HL-60 (cell line): Measurements from ENCODE around the gene WDR6.

ENCODE experiments used
- DNase-seq, 2 experiments: peaks; one replicate each; pipeline ENCODE4 v3.0.0-alpha.2; 2010 to 2020; ENCODE audit warnings: low read depth in 1 of 2, low spot score in 1 of 2
- H3K27ac ChIP-seq: fragments of 250-450 bp; sonication (Bioruptor Pico); replicated peaks from 2 replicates; pipeline ENCODE4 v1.5.1; 2020; ENCODE audit warnings: mild to moderate bottlenecking, moderate library complexity
- H3K27me3 ChIP-seq: fragments of 250-450 bp; sonication (Bioruptor Pico); 2 replicates; pipeline ENCODE4 v1.5.1; 2021; ENCODE audit warnings: mild to moderate bottlenecking, moderate library complexity; ENCODE audit not compliant: insufficient read depth, poor library complexity, severe bottlenecking
- H3K4me3 ChIP-seq: replicated peaks from 2 replicates; pipeline ENCODE4 v1.5.1; 2011; ENCODE audit warnings: mild to moderate bottlenecking, control low read depth, low read length; ENCODE audit not compliant: insufficient read depth
- GABPA ChIP-seq: IDR thresholded peaks from 2 replicates; pipeline ENCODE4 v1.6.1; 2012; ENCODE audit warnings: low read depth
- POLR2AphosphoS5 ChIP-seq: IDR thresholded peaks from 2 replicates; pipeline ENCODE4 v1.6.1; 2012; ENCODE audit warnings: low read depth
- SPI1 ChIP-seq: IDR thresholded peaks from 2 replicates; pipeline ENCODE4 v1.6.1; 2012; ENCODE audit warnings: low read depth, mild to moderate bottlenecking, borderline replicate concordance
- TF ChIP-seq, protein P1 (sequence below): IDR thresholded peaks from one replicate; pipeline ENCODE4 v1.5.1; 2011; ENCODE audit warnings: low read length, control low read depth, inconsistent platforms; ENCODE audit not compliant: insufficient read depth
- TF ChIP-seq, protein P2 (sequence below): IDR thresholded peaks from 2 replicates; pipeline ENCODE4 v1.6.1; 2012; ENCODE audit warnings: low read depth; ENCODE audit not compliant: insufficient replicate concordance

WDR6 gene

DNA sequence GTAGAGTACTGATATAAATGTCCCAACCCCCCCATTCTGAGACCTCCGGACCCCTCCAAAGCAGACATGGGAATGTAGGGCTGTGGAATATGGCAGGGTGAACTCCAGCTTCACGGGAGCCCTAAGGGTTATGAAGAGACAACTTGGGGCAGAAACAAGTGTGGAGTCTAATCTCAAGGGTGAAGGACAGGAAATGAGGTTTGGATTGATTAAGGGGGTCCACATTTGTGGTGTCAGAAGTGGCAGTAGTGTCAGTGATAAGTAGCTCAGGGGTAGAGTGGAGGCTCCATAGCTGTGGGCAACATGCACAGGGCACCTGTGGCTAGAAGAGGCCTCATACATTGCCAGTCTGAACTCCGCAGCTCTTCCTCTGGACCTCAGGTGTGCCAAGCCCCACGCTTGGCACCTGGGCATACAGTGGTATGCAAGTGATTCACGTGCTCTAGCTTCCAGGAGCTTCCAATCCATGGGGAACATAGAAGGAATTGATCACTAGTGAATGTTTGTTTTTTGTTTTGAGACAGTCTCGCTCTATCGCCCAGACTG, 21.3 kb upstream of the WDR6 start:
- TF ChIP-seq POLR2AphosphoS5 (no peak), GABPA (no peak), SPI1 (no peak)
- TF ChIP-seq, protein P1, sequence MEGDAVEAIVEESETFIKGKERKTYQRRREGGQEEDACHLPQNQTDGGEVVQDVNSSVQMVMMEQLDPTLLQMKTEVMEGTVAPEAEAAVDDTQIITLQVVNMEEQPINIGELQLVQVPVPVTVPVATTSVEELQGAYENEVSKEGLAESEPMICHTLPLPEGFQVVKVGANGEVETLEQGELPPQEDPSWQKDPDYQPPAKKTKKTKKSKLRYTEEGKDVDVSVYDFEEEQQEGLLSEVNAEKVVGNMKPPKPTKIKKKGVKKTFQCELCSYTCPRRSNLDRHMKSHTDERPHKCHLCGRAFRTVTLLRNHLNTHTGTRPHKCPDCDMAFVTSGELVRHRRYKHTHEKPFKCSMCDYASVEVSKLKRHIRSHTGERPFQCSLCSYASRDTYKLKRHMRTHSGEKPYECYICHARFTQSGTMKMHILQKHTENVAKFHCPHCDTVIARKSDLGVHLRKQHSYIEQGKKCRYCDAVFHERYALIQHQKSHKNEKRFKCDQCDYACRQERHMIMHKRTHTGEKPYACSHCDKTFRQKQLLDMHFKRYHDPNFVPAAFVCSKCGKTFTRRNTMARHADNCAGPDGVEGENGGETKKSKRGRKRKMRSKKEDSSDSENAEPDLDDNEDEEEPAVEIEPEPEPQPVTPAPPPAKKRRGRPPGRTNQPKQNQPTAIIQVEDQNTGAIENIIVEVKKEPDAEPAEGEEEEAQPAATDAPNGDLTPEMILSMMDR, result no peak
- TF ChIP-seq, protein P2, sequence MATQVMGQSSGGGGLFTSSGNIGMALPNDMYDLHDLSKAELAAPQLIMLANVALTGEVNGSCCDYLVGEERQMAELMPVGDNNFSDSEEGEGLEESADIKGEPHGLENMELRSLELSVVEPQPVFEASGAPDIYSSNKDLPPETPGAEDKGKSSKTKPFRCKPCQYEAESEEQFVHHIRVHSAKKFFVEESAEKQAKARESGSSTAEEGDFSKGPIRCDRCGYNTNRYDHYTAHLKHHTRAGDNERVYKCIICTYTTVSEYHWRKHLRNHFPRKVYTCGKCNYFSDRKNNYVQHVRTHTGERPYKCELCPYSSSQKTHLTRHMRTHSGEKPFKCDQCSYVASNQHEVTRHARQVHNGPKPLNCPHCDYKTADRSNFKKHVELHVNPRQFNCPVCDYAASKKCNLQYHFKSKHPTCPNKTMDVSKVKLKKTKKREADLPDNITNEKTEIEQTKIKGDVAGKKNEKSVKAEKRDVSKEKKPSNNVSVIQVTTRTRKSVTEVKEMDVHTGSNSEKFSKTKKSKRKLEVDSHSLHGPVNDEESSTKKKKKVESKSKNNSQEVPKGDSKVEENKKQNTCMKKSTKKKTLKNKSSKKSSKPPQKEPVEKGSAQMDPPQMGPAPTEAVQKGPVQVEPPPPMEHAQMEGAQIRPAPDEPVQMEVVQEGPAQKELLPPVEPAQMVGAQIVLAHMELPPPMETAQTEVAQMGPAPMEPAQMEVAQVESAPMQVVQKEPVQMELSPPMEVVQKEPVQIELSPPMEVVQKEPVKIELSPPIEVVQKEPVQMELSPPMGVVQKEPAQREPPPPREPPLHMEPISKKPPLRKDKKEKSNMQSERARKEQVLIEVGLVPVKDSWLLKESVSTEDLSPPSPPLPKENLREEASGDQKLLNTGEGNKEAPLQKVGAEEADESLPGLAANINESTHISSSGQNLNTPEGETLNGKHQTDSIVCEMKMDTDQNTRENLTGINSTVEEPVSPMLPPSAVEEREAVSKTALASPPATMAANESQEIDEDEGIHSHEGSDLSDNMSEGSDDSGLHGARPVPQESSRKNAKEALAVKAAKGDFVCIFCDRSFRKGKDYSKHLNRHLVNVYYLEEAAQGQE, result no peak
- DNase-seq, result no peak
- Histone ChIP-seq H3K4me3 (no peak overlapping the region), H3K27ac (no peak overlapping the region), H3K27me3 (no peaks in the 10 kb centered on the region)

DNA sequence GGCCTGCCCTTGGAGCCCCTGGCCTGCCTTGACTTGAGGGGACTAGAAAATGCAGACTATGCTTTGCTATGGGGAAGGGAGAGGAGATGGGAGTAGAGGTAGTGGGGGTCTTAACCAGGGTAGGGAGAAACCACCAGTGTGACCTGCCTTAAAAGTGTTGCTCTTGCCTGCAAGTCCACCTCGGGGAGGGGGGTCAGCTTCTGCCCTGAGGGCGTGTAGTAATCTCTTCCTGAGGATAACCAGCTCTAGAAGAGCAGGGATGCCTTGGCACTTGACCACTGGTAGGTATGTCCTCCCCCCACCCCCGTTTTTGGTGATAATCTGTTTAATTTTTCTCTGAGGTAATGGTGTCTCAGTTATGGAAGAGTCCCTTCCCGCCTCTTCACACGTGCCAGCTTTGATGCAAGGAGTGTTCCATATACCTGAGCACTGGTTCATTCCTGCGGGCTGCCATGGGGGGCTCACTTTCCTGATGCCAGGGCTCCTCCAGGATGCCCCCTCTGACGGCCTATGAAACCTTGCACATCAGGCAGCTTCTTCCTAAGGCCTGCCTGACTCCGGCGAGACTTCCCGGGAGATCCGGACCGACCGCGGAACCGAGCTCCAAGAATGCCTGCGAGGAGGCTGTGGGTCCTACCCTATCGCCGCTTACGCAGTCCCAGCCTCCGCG, 17.9 kb upstream of the WDR6 start:
- H3K4me3 ChIP-seq, result peak overlapping the region; percentile 68
- TF ChIP-seq, protein P2, result no peak
- no peak for TF ChIP-seq GABPA
- TF ChIP-seq POLR2AphosphoS5, result no peak
- no peaks in the 10 kb centered on the region for H3K27me3 ChIP-seq
- no peak for DNase-seq
- peak overlapping the region; percentile 74 for H3K27ac ChIP-seq

DNA sequence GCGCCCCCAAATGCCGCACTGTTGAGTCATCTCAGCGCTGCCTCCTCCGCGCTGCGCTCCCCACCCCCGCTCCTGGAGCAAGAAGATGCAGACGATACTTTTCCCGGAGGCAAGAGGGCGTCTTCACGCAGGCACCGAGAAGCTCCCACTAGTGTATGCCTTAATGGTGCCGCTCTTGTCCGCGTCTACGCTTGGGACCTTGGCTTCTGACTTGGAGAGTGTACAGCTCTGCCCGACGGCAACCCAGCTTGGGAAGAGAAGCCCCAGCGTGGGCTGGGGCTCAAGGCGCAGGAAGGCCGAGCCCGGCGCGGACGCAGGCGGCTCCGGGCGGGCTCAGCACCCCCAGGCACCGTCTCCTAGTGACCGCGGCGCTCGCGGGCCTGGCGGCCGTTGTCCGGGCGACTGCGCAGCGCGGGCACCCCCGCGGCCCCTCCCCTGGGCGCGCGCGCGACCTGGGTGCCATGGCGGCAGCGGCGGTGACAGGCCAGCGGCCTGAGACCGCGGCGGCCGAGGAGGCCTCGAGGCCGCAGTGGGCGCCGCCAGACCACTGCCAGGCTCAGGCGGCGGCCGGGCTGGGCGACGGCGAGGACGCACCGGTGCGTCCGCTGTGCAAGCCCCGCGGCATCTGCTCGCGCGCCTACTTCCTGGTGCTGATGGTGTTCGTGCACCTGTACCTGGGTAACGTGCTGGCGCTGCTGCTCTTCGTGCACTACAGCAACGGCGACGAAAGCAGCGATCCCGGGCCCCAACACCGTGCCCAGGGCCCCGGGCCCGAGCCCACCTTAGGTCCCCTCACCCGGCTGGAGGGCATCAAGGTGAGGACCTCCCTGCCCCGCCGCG, 17.2 kb upstream of the WDR6 start, which contains the start of gene P4HTM:
TSS of gene P4HTM (plus strand) at position 446 of the 840 bp plus-strand sequence. CDS start at position 462, 16 bp downstream.
- peak within 1 kb of the TSS; percentile 74 for H3K27ac ChIP-seq
- DNase-seq, result peak; percentile 77 to 81
- H3K4me3 ChIP-seq, result peak within 1 kb of the TSS; percentile 68
- TF ChIP-seq GABPA (no peak), POLR2AphosphoS5 (peak; percentile 61)
- H3K27me3 ChIP-seq, result no peaks in the 10 kb centered on the region

DNA sequence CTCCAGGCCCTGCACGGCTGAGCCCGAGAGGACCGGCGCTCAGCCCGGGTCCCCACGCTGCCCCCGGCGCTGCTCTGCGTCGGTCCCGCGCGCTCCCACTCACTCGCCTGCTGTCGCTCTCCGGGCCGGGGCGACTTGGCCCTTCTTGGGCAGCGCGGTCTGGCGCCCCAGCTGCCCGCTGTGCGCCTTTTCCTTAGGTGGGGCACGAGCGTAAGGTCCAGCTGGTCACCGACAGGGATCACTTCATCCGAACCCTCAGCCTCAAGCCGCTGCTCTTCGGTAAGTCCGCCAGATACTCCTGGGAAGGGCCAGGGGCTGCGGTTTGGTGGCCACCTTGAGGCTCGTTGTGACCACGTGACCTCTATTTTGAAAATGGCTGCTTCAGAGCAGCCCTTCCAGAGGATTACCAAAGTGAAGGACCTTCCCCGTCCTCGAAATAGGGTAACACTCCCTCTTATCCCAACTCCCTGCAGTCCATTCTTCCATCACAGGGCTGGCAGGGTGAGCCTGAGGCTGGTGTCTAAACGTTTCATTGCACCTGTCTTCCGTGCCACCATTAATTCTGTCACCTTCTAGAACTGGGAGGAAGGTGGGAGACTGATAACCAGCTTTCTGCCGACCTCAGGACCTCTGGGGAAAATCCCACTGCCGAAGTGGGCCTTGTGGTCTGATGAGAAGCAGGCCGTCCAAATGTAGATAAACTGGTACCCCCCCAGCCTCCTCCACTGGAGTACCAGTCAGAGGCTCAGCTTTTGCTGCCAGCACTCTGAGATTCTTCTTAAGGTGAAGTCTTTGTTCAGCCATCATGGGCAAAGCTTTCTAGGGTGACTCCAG, 16.3 kb upstream of the WDR6 start:
- peak; percentile 48 for DNase-seq
- TF ChIP-seq, protein P1, result no peak
- TF ChIP-seq GABPA (no peak), POLR2AphosphoS5 (0 out of 2 replicates have a peak, but pooled peaks have one; percentile 6)
- TF ChIP-seq, protein P2, result no peak
- Histone ChIP-seq H3K4me3 (peak overlapping the region; percentile 68), H3K27me3 (no peaks in the 10 kb centered on the region), H3K27ac (peak overlapping the region; percentile 69)
